HepG2 (cell line): ENCODE results near the gene PALM3. TPM values are rescaled to one million over a fixed set of nuclear protein-coding genes. Genes with fewer than 3 reads are reported as not detected.
A peak's percentile ranks its signal among the peaks of the same experiment; 100 is the strongest.

Experiments used
- IRF1 ChIP-seq: sonication (generic); formaldehyde crosslinking; IDR thresholded peaks from 2 replicates; pipeline ENCODE4 v1.4.0; 2020; ENCODE audit warnings: low read depth, mild to moderate bottlenecking, missing genetic modification reagents
- KAT2B ChIP-seq: fragments of 150-350 bp; IDR thresholded peaks from 2 replicates; pipeline ENCODE4 v1.6.1; 2014; ENCODE audit warnings: low read depth, low read length, borderline replicate concordance
- KDM5A ChIP-seq: fragments of 200-600 bp; sonication (generic); IDR thresholded peaks from 2 replicates; pipeline ENCODE4 v1.7.0; 2018; ENCODE audit warnings: antibody characterized with exemption, mild to moderate bottlenecking, low read length, borderline replicate concordance
- MEF2D ChIP-seq: sonication (generic); formaldehyde crosslinking; IDR thresholded peaks from 2 replicates; pipeline ENCODE4 v1.5.1; 2020; ENCODE audit warnings: mild to moderate bottlenecking, missing genetic modification reagents
- SCMH1 ChIP-seq: sonication (generic); formaldehyde crosslinking; IDR thresholded peaks from 2 replicates; pipeline ENCODE4 v1.9.0; 2021; ENCODE audit warnings: missing genetic modification reagents, mild to moderate bottlenecking, borderline replicate concordance
- ZHX2 ChIP-seq, 2 experiments: sonication (generic) in 1 of 2; formaldehyde crosslinking in 1 of 2; IDR thresholded peaks; 2 replicates each; pipeline versions ENCODE4 v1.6.1 to v1.9.0; 2014 to 2022; ENCODE audit warnings: antibody characterized with exemption in 1 of 2, borderline replicate concordance in 1 of 2, inconsistent platforms in 1 of 2, low read depth in 1 of 2, missing genetic modification reagents in 1 of 2
- ZNF256 ChIP-seq: sonication (generic); formaldehyde crosslinking; conservative IDR thresholded peaks from 2 replicates; pipeline ENCODE4 v1.4.0; 2020; ENCODE audit warnings: missing genetic modification reagents
- ZNF331 ChIP-seq: sonication (generic); formaldehyde crosslinking; IDR thresholded peaks from 2 replicates; pipeline ENCODE4 v1.4.0; 2020; ENCODE audit warnings: missing genetic modification reagents
- ZNF468 ChIP-seq: sonication (generic); formaldehyde crosslinking; IDR thresholded peaks from 2 replicates; pipeline ENCODE4 v1.8.0; 2022; ENCODE audit warnings: mild to moderate bottlenecking, moderate library complexity, missing genetic modification reagents
- ZNF615 ChIP-seq: sonication (generic); formaldehyde crosslinking; IDR thresholded peaks from 2 replicates; pipeline ENCODE4 v1.5.0; 2020; ENCODE audit warnings: mild to moderate bottlenecking, missing genetic modification reagents, borderline replicate concordance
- ZNF891 ChIP-seq: sonication (generic); formaldehyde crosslinking; IDR thresholded peaks from 2 replicates; pipeline ENCODE4 v1.5.0; 2020; ENCODE audit warnings: mild to moderate bottlenecking, missing genetic modification reagents
- ZSCAN20 ChIP-seq: sonication (generic); formaldehyde crosslinking; IDR thresholded peaks from 2 replicates; pipeline ENCODE4 v1.4.0; 2020; ENCODE audit warnings: missing genetic modification reagents, mild to moderate bottlenecking, borderline replicate concordance
- ZZZ3 ChIP-seq: sonication (generic); formaldehyde crosslinking; IDR thresholded peaks from 2 replicates; pipeline ENCODE4 v1.4.0; 2020; ENCODE audit warnings: missing genetic modification reagents, mild to moderate bottlenecking, borderline replicate concordance
- polyA plus RNA-seq, 8 experiments: library from polyadenylated mRNA; depleted of rRNA in 3 of 8; stranded (reverse) in 7 of 8; unstranded in 1 of 8; fragments of >200 nt; fragmentation: Illumina TruSeq in 4 of 8; extraction: Trizol in 4 of 8; gene quantifications; 2 replicates each; pipeline versions ENCODE4 v1.2.1 to v1.2.3, GENCODE V29; 2011 to 2016; ENCODE audit warnings: low read depth in 4 of 8, missing spikeins in 1 of 8, mixed read lengths in 1 of 8; ENCODE audit not compliant: insufficient read depth in 1 of 8
- total RNA-seq, 5 experiments: library from RNA; depleted of rRNA; stranded (reverse); fragments of >200 nt; fragmentation: Illumina TruSeq; extraction: Trizol; gene quantifications; 2 replicates each; pipeline ENCODE4 v1.2.3, GENCODE V29; 2016; ENCODE audit warnings: low read depth in 1 of 5
- TF ChIP-seq, protein P1 (sequence below): sonication (generic); formaldehyde crosslinking; IDR thresholded peaks from 2 replicates; pipeline ENCODE4 v1.9.0; 2021; ENCODE audit warnings: missing genetic modification reagents, borderline replicate concordance
- TF ChIP-seq, protein P2 (sequence below): sonication (generic); formaldehyde crosslinking; IDR thresholded peaks from 2 replicates; pipeline ENCODE4 v1.4.0; 2020; ENCODE audit warnings: missing genetic modification reagents, borderline replicate concordance

The PALM3 gene
- total and polyA plus RNA-seq, 2 of the 13 experiments (the other 11 are each of a cell fraction or from before 2014, with no cell fraction given): 0.79 to 2.4 TPM

DNA sequence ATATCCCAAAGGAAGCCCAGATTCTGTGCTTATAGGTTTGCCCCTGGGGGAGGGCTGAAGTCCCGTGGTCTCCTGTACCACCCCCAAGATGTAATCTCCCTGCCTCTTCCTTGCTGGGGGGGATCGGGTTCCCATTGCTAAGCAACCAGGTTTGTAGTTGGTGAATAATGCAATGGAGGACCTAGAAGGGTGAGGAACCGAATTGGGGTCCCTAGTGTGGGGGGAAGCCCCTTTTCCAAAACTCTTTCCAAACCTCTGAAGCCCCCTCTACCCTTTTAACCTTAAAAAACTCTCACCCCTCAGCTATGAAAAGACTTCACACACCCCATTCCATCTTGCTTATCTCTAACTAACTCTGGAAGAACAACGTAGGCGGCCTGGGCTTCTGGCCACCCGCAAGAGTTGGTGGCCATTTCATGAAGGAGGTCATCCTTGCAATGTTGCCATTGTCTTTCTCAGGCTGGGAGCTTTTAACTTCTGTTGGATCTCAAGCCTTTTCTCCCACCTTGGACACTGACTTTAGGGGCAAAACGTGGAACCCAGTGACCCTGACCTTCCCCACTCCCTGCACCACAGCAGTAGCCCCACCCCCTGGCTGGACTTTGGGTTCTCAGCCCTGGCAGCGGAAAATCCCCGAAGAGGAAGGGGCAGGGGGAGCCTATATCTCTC is 661 bp downstream of the PALM3 start (continued):
- TF ChIP-seq ZZZ3 (no peak), ZSCAN20 (CRISPR knock-in tag) (no peak), ZNF256 (no peak), KDM5A (no peak), ZNF615 (CRISPR knock-in tag) (no peak), KAT2B (no peak), SCMH1 (no peak), MEF2D (CRISPR knock-in tag) (no peak), ZHX2 (IDR thresholded peaks at IDR 0.05; ENCODE audit: low read depth) (no peak), ZHX2 (CRISPR knock-in tag; IDR thresholded peaks at IDR 0.05; ENCODE audit: borderline replicate concordance) (no peak), IRF1 (CRISPR knock-in tag) (no peak), ZNF891 (no peak; the same call in 1 of the 2 replicates), ZNF468 (CRISPR knock-in tag) (no peak), ZNF331 (CRISPR knock-in tag) (peak; percentile 36; the same call in 1 of the 2 replicates)
- TF ChIP-seq, protein P1, sequence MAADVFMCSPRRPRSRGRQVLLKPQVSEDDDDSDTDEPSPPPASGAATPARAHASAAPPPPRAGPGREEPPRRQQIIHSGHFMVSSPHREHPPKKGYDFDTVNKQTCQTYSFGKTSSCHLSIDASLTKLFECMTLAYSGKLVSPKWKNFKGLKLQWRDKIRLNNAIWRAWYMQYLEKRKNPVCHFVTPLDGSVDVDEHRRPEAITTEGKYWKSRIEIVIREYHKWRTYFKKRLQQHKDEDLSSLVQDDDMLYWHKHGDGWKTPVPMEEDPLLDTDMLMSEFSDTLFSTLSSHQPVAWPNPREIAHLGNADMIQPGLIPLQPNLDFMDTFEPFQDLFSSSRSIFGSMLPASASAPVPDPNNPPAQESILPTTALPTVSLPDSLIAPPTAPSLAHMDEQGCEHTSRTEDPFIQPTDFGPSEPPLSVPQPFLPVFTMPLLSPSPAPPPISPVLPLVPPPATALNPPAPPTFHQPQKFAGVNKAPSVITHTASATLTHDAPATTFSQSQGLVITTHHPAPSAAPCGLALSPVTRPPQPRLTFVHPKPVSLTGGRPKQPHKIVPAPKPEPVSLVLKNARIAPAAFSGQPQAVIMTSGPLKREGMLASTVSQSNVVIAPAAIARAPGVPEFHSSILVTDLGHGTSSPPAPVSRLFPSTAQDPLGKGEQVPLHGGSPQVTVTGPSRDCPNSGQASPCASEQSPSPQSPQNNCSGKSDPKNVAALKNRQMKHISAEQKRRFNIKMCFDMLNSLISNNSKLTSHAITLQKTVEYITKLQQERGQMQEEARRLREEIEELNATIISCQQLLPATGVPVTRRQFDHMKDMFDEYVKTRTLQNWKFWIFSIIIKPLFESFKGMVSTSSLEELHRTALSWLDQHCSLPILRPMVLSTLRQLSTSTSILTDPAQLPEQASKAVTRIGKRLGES (CRISPR knock-in tag): no peak
- TF ChIP-seq, protein P2, sequence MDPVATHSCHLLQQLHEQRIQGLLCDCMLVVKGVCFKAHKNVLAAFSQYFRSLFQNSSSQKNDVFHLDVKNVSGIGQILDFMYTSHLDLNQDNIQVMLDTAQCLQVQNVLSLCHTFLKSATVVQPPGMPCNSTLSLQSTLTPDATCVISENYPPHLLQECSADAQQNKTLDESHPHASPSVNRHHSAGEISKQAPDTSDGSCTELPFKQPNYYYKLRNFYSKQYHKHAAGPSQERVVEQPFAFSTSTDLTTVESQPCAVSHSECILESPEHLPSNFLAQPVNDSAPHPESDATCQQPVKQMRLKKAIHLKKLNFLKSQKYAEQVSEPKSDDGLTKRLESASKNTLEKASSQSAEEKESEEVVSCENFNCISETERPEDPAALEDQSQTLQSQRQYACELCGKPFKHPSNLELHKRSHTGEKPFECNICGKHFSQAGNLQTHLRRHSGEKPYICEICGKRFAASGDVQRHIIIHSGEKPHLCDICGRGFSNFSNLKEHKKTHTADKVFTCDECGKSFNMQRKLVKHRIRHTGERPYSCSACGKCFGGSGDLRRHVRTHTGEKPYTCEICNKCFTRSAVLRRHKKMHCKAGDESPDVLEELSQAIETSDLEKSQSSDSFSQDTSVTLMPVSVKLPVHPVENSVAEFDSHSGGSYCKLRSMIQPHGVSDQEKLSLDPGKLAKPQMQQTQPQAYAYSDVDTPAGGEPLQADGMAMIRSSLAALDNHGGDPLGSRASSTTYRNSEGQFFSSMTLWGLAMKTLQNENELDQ (CRISPR knock-in tag): no peak
